HG03139 (cell line): ENCODE results near the gene SPNS3.

Experiments
- ATAC-seq: cut with Tn5 transposase; IDR thresholded peaks from one replicate; pipeline ENCODE4 v1.9.1; 2021; ENCODE audit not compliant: unreplicated experiment

Gene SPNS3

GRCh38 chr17:4426499-4427208 lies 7.1 kb upstream of the SPNS3 start:
- ATAC-seq, result no peak

GRCh38 chr17:4427505-4427904 lies 6.2 kb upstream of the SPNS3 start:
- no peak for ATAC-seq

- ATAC-seq, result no peak
Measured at GRCh38 chr17:4436381-4436780, 2.6 kb downstream of the SPNS3 start.

- no peak for ATAC-seq
Measured at GRCh38 chr17:4436846-4437245, 3.1 kb downstream of the SPNS3 start.

GRCh38 chr17:4438162-4438944 lies 4.6 kb downstream of the SPNS3 start:
- ATAC-seq, result no peak

- ATAC-seq, result no peak
Measured at GRCh38 chr17:4440021-4440420, 6.3 kb downstream of the SPNS3 start.

GRCh38 chr17:4440690-4441686 lies 7.2 kb downstream of the SPNS3 start:
- no peak for ATAC-seq

GRCh38 chr17:4442582-4442981 lies 8.8 kb downstream of the SPNS3 start:
- ATAC-seq, result no peak

GRCh38 chr17:4443476-4443875 lies 9.7 kb downstream of the SPNS3 start:
- ATAC-seq, result no peak

- no peak for ATAC-seq
Measured at GRCh38 chr17:4444782-4445473, 11.2 kb downstream of the SPNS3 start.

GRCh38 chr17:4445731-4446130 lies 12.0 kb downstream of the SPNS3 start:
- ATAC-seq, result no peak

GRCh38 chr17:4446326-4447071 lies 12.8 kb downstream of the SPNS3 start:
- ATAC-seq, result no peak

- no peak for ATAC-seq
Measured at GRCh38 chr17:4448197-4448980, 14.6 kb downstream of the SPNS3 start.

GRCh38 chr17:4449736-4450135 lies 16.0 kb downstream of the SPNS3 start:
- ATAC-seq, result no peak

GRCh38 chr17:4450710-4451316 lies 17.1 kb downstream of the SPNS3 start:
- ATAC-seq, result no peak

- ATAC-seq, result no peak
Measured at GRCh38 chr17:4453812-4454591, 20.3 kb downstream of the SPNS3 start.

- ATAC-seq, result no peak
Measured at GRCh38 chr17:4460661-4461060, 26.9 kb downstream of the SPNS3 start.
